SH-SY5Y (cell line): ENCODE data around the gene TMEM184A.

ENCODE experiments used
- GATA2 ChIP-seq: IDR thresholded peaks from 2 replicates; pipeline ENCODE4 v1.6.1; 2011; ENCODE audit warnings: mild to moderate bottlenecking, low read depth, low read length
- GATA3 ChIP-seq: IDR thresholded peaks from 2 replicates; pipeline ENCODE4 v1.6.1; 2011; ENCODE audit warnings: low read depth, mild to moderate bottlenecking, low read length, moderate library complexity

DNA sequence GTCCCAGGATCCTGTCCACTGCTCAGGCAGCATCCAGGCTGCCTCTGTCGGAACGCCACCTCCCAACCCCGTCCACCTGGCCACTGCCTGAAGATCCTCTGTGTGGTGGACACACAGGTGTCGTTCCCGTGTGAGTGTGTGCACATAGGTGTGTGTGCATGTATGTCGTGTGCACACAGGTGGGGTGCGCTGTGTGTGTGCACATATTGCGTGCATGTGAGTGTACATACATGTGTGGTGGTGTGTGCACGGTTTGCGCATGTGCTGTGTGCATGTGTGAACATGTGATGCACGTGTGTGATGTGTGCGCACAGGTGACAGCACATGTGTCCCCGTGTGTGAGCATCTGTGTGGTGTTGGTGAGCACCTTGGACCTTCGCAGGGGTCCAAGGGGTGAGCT, 7.1 kb downstream of the TMEM184A start:
- TF ChIP-seq GATA3 (no peak), GATA2 (no peak)
